Keratinocyte (primary cell): ENCODE results near the gene IGFBP5. TPM values are rescaled to one million over a fixed set of nuclear protein-coding genes. Genes with fewer than 3 reads are reported as not detected.

ENCODE experiments used
- DNase-seq: peaks from one replicate; pipeline ENCODE4 v3.0.0-alpha.2; 2011; ENCODE audit warnings: low read depth, missing footprints, low spot score
- FAIRE-seq: peaks from 2 replicates; lab custom pipeline; 2011; peaks lifted over from hg19 to GRCh38; lab: Jason Lieb, UNC
- H2AFZ ChIP-seq: 2 replicates; pipeline ENCODE4 v1.6.0; 2012; ENCODE audit warnings: low read length, control low read depth, inconsistent platforms; ENCODE audit not compliant: control insufficient read depth
- H3K27ac ChIP-seq: 2 replicates; pipeline ENCODE4 v1.5.1; 2011; ENCODE audit warnings: low read length; ENCODE audit not compliant: control insufficient read depth, insufficient read depth
- H3K27me3 ChIP-seq: 3 replicates; pipeline ENCODE4 v1.6.0; 2011; ENCODE audit warnings: low read length; ENCODE audit not compliant: control insufficient read depth, insufficient read depth; ENCODE audit errors: extremely low read depth
- H3K36me3 ChIP-seq, 2 experiments: 2 replicates in 1 of 2; 3 replicates in 1 of 2; pipeline ENCODE4 v1.5.1; 2011; ENCODE audit warnings: low read length in 2 of 2, mild to moderate bottlenecking in 1 of 2; ENCODE audit not compliant: control insufficient read depth in 2 of 2, insufficient read depth in 2 of 2; ENCODE audit errors: extremely low read depth in 1 of 2
- H3K4me1 ChIP-seq: 3 replicates; pipeline ENCODE4 v1.5.1; 2011; ENCODE audit warnings: low read length; ENCODE audit not compliant: control insufficient read depth, insufficient read depth; ENCODE audit errors: extremely low read depth
- H3K4me2 ChIP-seq: 3 replicates; pipeline ENCODE4 v1.6.0; 2011; ENCODE audit warnings: low read depth, low read length; ENCODE audit not compliant: control insufficient read depth, insufficient read depth; ENCODE audit errors: extremely low read depth
- H3K4me3 ChIP-seq, 3 experiments: fragments of 200-600 bp in 1 of 3; sonication (generic) in 1 of 3; 2 replicates in 2 of 3; 3 replicates in 1 of 3; pipeline ENCODE4 v1.5.1; 2011 to 2016; ENCODE audit warnings: low read length in 3 of 3, mild to moderate bottlenecking in 3 of 3, control low read depth in 2 of 3, inconsistent platforms in 1 of 3, low read depth in 1 of 3, mixed read lengths in 1 of 3, mixed run types in 1 of 3, moderate library complexity in 1 of 3; ENCODE audit not compliant: control insufficient read depth in 2 of 3, insufficient read depth in 2 of 3; ENCODE audit errors: extremely low read depth in 1 of 3
- H3K79me2 ChIP-seq: 2 replicates; pipeline ENCODE4 v1.6.0; 2012; ENCODE audit warnings: low read length; ENCODE audit not compliant: control insufficient read depth, insufficient read depth
- H3K9ac ChIP-seq: 3 replicates; pipeline ENCODE4 v1.6.0; 2011; ENCODE audit warnings: low read length; ENCODE audit not compliant: control insufficient read depth, insufficient read depth; ENCODE audit errors: extremely low read depth
- H3K9me1 ChIP-seq: 3 replicates; pipeline ENCODE4 v1.6.0; 2011; ENCODE audit warnings: low read length; ENCODE audit not compliant: control insufficient read depth, insufficient read depth; ENCODE audit errors: extremely low read depth
- H3K9me3 ChIP-seq: 2 replicates; pipeline ENCODE4 v1.5.1; 2012; ENCODE audit warnings: low read depth, low read length; ENCODE audit not compliant: control insufficient read depth
- H4K20me1 ChIP-seq: 3 replicates; pipeline ENCODE4 v1.6.0; 2011; ENCODE audit warnings: low read length; ENCODE audit not compliant: control insufficient read depth, insufficient read depth; ENCODE audit errors: extremely low read depth
- EZH2 ChIP-seq: IDR thresholded peaks from one replicate; pipeline ENCODE4 v1.6.1; 2012; ENCODE audit warnings: inconsistent platforms, mild to moderate bottlenecking, low read length, moderate library complexity
- dilution Hi-C: fragments of 300-500 bp; cut with MboI; formaldehyde crosslinking; loops from one replicate; pipeline ENCODE4 v1.7.0; 2020; ENCODE audit warnings: low sequenced_read_pairs; ENCODE audit not compliant: extremely low pct_ligation_motif_present
- polyA plus RNA-seq, 5 experiments: library from polyadenylated mRNA; depleted of rRNA in 3 of 5; stranded (reverse) in 3 of 5; stranded (forward) in 1 of 5; unstranded in 1 of 5; fragments of >200 nt; gene quantifications; 1 replicate in 1 of 5; 2 replicates in 3 of 5; 3 replicates in 1 of 5; pipeline versions ENCODE4 v1.2.1 to v1.2.3, GENCODE V29; 2011 to 2012; ENCODE audit warnings: missing spikeins in 2 of 5, low read depth in 1 of 5, low replicate concordance in 1 of 5
- TF ChIP-seq, protein P1 (sequence below), 3 experiments: IDR thresholded peaks in 1 of 3; conservative IDR thresholded peaks in 1 of 3; optimal IDR thresholded peaks in 1 of 3; 2 replicates in 2 of 3; 3 replicates in 1 of 3; pipeline versions ENCODE3 to v1.5.1; 2011; ENCODE audit warnings: low read length in 3 of 3, mild to moderate bottlenecking in 3 of 3, moderate library complexity in 2 of 3, control low read depth in 1 of 3, inconsistent platforms in 1 of 3; ENCODE audit not compliant: insufficient read depth in 2 of 3; ENCODE audit errors: extremely low read depth in 1 of 3

The IGFBP5 gene
- polyA plus RNA-seq, 1 donor (not counting 4 experiments of a cell fraction or from before 2014, with no cell fraction given): 1.1 TPM

DNA sequence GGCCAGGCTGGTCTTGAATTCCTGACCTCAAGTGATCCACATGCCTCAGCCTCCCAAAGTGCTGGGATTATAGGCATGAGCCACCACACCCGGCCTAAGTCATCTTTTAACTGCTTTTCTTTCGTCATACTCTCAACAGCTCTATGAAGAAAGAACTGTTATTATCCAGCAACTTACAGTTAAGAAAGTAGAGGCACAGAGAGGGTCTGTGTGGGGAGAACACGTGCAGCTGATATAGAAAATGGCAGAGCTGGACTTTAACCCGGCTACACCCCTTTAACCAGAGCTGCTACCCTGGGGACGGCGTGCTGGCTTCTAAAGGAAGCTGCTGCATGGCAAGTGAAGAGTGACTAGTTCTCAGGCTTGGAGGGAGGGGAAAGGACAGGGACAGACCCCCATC is 36.6 kb downstream of the IGFBP5 start:
- Histone ChIP-seq H3K9ac (no peak overlapping the region), H3K4me1 (peaks cover 17% of the 10 kb centered on the region), H3K9me3 (no peaks in the 10 kb centered on the region), H3K27ac (peak overlapping the region; percentile 31), H3K4me3 (peak overlapping the region in 1 of 3 experiments; percentile 10), H3K79me2 (no peaks in the 10 kb centered on the region), H3K9me1 (no peaks in the 10 kb centered on the region), H3K36me3 (no peaks in the 10 kb centered on the region), H4K20me1 (no peaks in the 10 kb centered on the region), H2AFZ (no peak overlapping the region), H3K4me2 (peak overlapping the region; percentile 33), H3K27me3 (peaks cover 3% of the 10 kb centered on the region)
- no peak for TF ChIP-seq EZH2
- TF ChIP-seq, protein P1, sequence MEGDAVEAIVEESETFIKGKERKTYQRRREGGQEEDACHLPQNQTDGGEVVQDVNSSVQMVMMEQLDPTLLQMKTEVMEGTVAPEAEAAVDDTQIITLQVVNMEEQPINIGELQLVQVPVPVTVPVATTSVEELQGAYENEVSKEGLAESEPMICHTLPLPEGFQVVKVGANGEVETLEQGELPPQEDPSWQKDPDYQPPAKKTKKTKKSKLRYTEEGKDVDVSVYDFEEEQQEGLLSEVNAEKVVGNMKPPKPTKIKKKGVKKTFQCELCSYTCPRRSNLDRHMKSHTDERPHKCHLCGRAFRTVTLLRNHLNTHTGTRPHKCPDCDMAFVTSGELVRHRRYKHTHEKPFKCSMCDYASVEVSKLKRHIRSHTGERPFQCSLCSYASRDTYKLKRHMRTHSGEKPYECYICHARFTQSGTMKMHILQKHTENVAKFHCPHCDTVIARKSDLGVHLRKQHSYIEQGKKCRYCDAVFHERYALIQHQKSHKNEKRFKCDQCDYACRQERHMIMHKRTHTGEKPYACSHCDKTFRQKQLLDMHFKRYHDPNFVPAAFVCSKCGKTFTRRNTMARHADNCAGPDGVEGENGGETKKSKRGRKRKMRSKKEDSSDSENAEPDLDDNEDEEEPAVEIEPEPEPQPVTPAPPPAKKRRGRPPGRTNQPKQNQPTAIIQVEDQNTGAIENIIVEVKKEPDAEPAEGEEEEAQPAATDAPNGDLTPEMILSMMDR (optimal IDR thresholded peaks at IDR 0.05 in 1 of 3, IDR thresholded peaks at IDR 0.05 in 1 of 3, conservative IDR thresholded peaks at IDR 0.05 in 1 of 3; ENCODE audit: extremely low read depth in 1 of 3, insufficient read depth in 2 of 3, low read length in 3 of 3): no peak
- FAIRE-seq: no peak
- DNase-seq: no peak
- dilution Hi-C loops: loop anchor here (10.0 kb wide), 1 partner anchor 144 kb away; no protein-coding TSS in a partner anchor

DNA sequence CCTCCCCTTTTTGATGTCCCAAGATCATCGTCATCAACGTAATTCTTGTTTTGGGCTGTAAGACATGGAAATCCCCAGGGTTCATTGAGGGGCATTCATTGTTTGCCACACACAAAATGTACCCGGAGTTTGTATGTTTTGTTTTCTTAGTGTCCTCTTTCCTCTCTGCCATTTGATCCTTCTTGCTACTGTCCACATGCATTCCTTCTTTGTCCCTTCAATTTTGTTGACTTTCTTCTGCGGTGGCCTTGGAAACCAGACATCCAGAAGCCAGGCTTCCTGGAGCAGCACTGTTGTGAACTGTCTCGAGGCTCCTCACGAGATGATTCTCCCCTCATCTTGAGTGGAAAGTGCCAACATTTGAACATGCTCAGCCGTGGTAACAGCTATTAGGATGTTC is 37.4 kb downstream of the IGFBP5 start:
- FAIRE-seq (no peak), DNase-seq (no peak)
- H2AFZ ChIP-seq: no peak overlapping the region
- no peaks in the 10 kb centered on the region for H4K20me1 ChIP-seq
- no peaks in the 10 kb centered on the region for H3K36me3 ChIP-seq
- TF ChIP-seq, protein P1 (optimal IDR thresholded peaks at IDR 0.05 in 1 of 3, IDR thresholded peaks at IDR 0.05 in 1 of 3, conservative IDR thresholded peaks at IDR 0.05 in 1 of 3; ENCODE audit: extremely low read depth in 1 of 3, insufficient read depth in 2 of 3, low read length in 3 of 3): no peak
- H3K4me3 ChIP-seq: no peak overlapping the region
- H3K27ac ChIP-seq: no peak overlapping the region
- H3K79me2 ChIP-seq: no peaks in the 10 kb centered on the region
- H3K9ac ChIP-seq: no peak overlapping the region
- no peaks in the 10 kb centered on the region for H3K9me1 ChIP-seq
- no peaks in the 10 kb centered on the region for H3K9me3 ChIP-seq
- peaks cover 17% of the 10 kb centered on the region for H3K4me1 ChIP-seq
- dilution Hi-C loops: loop anchor here (10.0 kb wide), 1 partner anchor 143 kb away; no protein-coding TSS in a partner anchor
- no peaks in the 10 kb centered on the region for H3K27me3 ChIP-seq
- H3K4me2 ChIP-seq: no peak overlapping the region
